ENCODE data around the gene SACM1L.

The SACM1L gene

DNA sequence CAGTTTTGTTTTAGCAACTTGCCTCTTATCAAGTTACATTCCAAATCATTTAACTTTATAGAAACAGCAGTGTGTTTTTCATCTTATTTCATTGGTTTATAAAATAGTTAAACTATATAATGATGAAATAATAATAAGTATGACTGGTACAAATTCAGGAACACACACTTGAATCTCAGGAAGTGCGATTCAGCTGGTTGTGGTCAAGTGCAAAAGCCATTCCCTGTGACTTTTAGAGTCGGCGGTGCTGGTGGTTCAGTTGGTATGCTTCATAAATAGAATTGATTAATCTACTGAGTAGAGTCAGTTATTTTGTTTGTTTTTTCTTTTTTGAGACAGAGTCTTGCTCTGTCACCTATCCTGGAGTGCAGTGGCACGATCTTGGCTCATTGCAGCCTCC lies 22.7 kb downstream of the SACM1L start:
- H3K9me2 ChIP-seq (replicated peaks; ENCODE audit: low read depth, low read length) = no peaks in the 10 kb centered on the region
- H4K20me1 ChIP-seq (ENCODE audit: insufficient read depth, low read length, poor library complexity, severe bottlenecking) = peaks cover 32% of the 10 kb centered on the region
- H3F3A ChIP-seq (ENCODE audit: low read depth) = no peaks in the 10 kb centered on the region
- H2AFZ ChIP-seq (ENCODE audit: low read length) = no peak overlapping the region
- H3K27me3 ChIP-seq (ENCODE audit: insufficient read depth, low read length, poor library complexity, severe bottlenecking) = no peaks in the 10 kb centered on the region
- no peak for TF ChIP-seq EZH2phosphoT487 (IDR thresholded peaks at IDR 0.05; ENCODE audit: borderline replicate concordance)
- TF ChIP-seq, protein P1, sequence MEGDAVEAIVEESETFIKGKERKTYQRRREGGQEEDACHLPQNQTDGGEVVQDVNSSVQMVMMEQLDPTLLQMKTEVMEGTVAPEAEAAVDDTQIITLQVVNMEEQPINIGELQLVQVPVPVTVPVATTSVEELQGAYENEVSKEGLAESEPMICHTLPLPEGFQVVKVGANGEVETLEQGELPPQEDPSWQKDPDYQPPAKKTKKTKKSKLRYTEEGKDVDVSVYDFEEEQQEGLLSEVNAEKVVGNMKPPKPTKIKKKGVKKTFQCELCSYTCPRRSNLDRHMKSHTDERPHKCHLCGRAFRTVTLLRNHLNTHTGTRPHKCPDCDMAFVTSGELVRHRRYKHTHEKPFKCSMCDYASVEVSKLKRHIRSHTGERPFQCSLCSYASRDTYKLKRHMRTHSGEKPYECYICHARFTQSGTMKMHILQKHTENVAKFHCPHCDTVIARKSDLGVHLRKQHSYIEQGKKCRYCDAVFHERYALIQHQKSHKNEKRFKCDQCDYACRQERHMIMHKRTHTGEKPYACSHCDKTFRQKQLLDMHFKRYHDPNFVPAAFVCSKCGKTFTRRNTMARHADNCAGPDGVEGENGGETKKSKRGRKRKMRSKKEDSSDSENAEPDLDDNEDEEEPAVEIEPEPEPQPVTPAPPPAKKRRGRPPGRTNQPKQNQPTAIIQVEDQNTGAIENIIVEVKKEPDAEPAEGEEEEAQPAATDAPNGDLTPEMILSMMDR (conservative IDR thresholded peaks at IDR 0.05; ENCODE audit: low read length) = no peak
- H3K36me3 ChIP-seq (ENCODE audit: insufficient read depth, low read length) = peaks cover 91% of the 10 kb centered on the region
- H3K4me2 ChIP-seq (ENCODE audit: low read depth, low read length, poor library complexity, severe bottlenecking) = no peak overlapping the region
- peaks cover 12% of the 10 kb centered on the region; the same call in 1 of the 2 replicates for H3K79me2 ChIP-seq (ENCODE audit: insufficient read depth, low read length)
- H3K9me3 ChIP-seq (ENCODE audit: insufficient read depth, low read depth, low read length) = no peaks in the 10 kb centered on the region
- H3K9ac ChIP-seq (ENCODE audit: low read depth, low read length, poor library complexity, severe bottlenecking) = no peak overlapping the region
- no peak overlapping the region for H3K4me3 ChIP-seq (ENCODE audit: low read length, poor library complexity, severe bottlenecking)
- H3K4me1 ChIP-seq (ENCODE audit: insufficient read depth, low read length, poor library complexity, severe bottlenecking) = peaks cover 7% of the 10 kb centered on the region

DNA sequence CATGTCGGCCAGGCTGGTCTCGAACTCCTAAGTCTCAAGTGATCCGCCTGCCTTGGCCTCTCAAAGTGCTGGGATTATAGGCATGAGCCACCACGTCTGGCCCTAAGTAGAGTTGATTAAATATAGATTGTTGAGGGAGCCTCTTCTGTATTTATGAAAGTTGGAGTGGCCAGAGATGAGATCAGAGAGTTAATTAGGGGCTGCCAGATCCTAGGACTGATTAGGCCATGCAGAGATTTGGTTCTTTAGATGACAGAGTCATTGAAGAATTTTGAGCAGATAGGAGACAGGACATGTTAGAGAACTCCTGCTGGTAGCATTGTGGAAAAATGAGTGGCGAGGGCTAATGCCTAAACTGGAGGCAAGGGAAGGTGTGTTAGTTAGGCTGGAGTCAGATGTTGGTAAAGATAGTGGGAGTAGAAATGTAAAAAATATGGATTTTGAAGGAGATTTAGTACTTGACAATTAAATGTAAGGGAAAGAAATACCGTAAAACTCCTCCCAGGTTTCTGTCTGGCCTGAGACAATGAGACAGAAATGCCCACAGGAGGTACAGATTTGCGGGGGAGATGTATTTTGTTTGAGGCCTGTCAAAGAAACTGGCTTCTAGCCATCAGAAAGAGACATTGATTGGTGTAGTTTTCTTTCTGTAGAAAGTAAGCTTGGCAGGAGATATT lies 23.4 kb downstream of the SACM1L start:
- Histone ChIP-seq H4K20me1 (ENCODE audit: insufficient read depth, low read length, poor library complexity, severe bottlenecking) (peaks cover 30% of the 10 kb centered on the region), H3F3A (ENCODE audit: low read depth) (no peaks in the 10 kb centered on the region), H3K27me3 (ENCODE audit: insufficient read depth, low read length, poor library complexity, severe bottlenecking) (no peaks in the 10 kb centered on the region), H2AFZ (ENCODE audit: low read length) (no peak overlapping the region), H3K4me1 (ENCODE audit: insufficient read depth, low read length, poor library complexity, severe bottlenecking) (peaks cover 7% of the 10 kb centered on the region), H3K4me3 (ENCODE audit: low read length, poor library complexity, severe bottlenecking) (no peak overlapping the region), H3K36me3 (ENCODE audit: insufficient read depth, low read length) (peaks cover 91% of the 10 kb centered on the region), H3K9ac (ENCODE audit: low read depth, low read length, poor library complexity, severe bottlenecking) (no peak overlapping the region), H3K4me2 (ENCODE audit: low read depth, low read length, poor library complexity, severe bottlenecking) (no peak overlapping the region), H3K79me2 (ENCODE audit: insufficient read depth, low read length) (peaks cover 12% of the 10 kb centered on the region; the same call in 1 of the 2 replicates), H3K9me3 (ENCODE audit: insufficient read depth, low read depth, low read length) (no peaks in the 10 kb centered on the region), H3K9me2 (replicated peaks; ENCODE audit: low read depth, low read length) (no peaks in the 10 kb centered on the region)
- no peak for TF ChIP-seq EZH2phosphoT487 (IDR thresholded peaks at IDR 0.05; ENCODE audit: borderline replicate concordance)
- TF ChIP-seq, protein P1 (conservative IDR thresholded peaks at IDR 0.05; ENCODE audit: low read length) = no peak

DNA sequence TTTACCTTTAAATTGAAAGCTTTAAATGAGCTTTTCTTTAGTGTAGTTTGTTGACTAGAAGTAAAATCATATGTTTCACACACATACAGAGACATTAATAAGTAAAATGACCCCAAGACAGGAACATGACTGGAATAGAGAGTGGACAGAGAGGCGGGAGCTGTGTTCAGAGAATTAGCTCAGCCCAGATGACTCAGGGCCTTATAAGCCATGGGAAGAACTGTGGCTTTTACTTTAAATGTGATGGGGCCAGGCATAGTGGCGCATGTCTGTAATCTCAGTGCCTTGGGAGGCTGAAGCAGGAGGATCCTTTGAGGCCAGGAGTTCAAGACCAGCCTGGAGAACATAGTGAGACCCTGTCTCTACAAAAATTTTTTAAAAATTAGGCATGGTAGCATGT lies 26.7 kb downstream of the SACM1L start:
- H3K4me1 ChIP-seq (ENCODE audit: insufficient read depth, low read length, poor library complexity, severe bottlenecking) = peaks cover 2% of the 10 kb centered on the region
- no peak overlapping the region for H3K9ac ChIP-seq (ENCODE audit: low read depth, low read length, poor library complexity, severe bottlenecking)
- TF ChIP-seq, protein P1 (conservative IDR thresholded peaks at IDR 0.05; ENCODE audit: low read length) = no peak
- no peak for TF ChIP-seq EZH2phosphoT487 (IDR thresholded peaks at IDR 0.05; ENCODE audit: borderline replicate concordance)
- H3K9me2 ChIP-seq (replicated peaks; ENCODE audit: low read depth, low read length) = no peaks in the 10 kb centered on the region
- H2AFZ ChIP-seq (ENCODE audit: low read length) = no peak overlapping the region
- H3K36me3 ChIP-seq (ENCODE audit: insufficient read depth, low read length) = peaks cover 82% of the 10 kb centered on the region
- no peak overlapping the region for H3K4me2 ChIP-seq (ENCODE audit: low read depth, low read length, poor library complexity, severe bottlenecking)
- H3K79me2 ChIP-seq (ENCODE audit: insufficient read depth, low read length) = peaks cover 6% of the 10 kb centered on the region; the same call in 1 of the 2 replicates
- no peaks in the 10 kb centered on the region for H3K27me3 ChIP-seq (ENCODE audit: insufficient read depth, low read length, poor library complexity, severe bottlenecking)
- H3K4me3 ChIP-seq (ENCODE audit: low read length, poor library complexity, severe bottlenecking) = no peak overlapping the region
- H3F3A ChIP-seq (ENCODE audit: low read depth) = no peaks in the 10 kb centered on the region
- peaks cover 11% of the 10 kb centered on the region for H4K20me1 ChIP-seq (ENCODE audit: insufficient read depth, low read length, poor library complexity, severe bottlenecking)
- no peaks in the 10 kb centered on the region for H3K9me3 ChIP-seq (ENCODE audit: insufficient read depth, low read depth, low read length)
